Skeletal muscle tissue (tissue), 4 donors: ENCODE results near the gene JPH2. TPM values are rescaled to one million over a fixed set of nuclear protein-coding genes. Genes with fewer than 3 reads are reported as not detected.

ENCODE experiments used
- H3K27ac ChIP-seq: one replicate; pipeline ENCODE4 v1.7.0; 2013; ENCODE audit warnings: mild to moderate bottlenecking, low read depth, low read length, inconsistent platforms
- H3K27me3 ChIP-seq, 3 donors: one replicate each; pipeline ENCODE4 v1.7.0; 2013; ENCODE audit warnings: low read length in 3 of 3; ENCODE audit not compliant: control insufficient read depth in 3 of 3, insufficient read depth in 3 of 3
- H3K36me3 ChIP-seq, 3 donors: one replicate each; pipeline ENCODE4 v1.7.0; 2013; ENCODE audit warnings: low read length in 3 of 3; ENCODE audit not compliant: control insufficient read depth in 3 of 3, insufficient read depth in 3 of 3
- H3K4me1 ChIP-seq, 3 donors: one replicate each; pipeline ENCODE4 v1.7.0; 2013; ENCODE audit warnings: low read length in 3 of 3, mild to moderate bottlenecking in 3 of 3; ENCODE audit not compliant: control insufficient read depth in 3 of 3, insufficient read depth in 3 of 3
- H3K4me3 ChIP-seq, 3 donors: one replicate each; pipeline ENCODE4 v1.7.0; 2013; ENCODE audit warnings: low read length in 3 of 3
- H3K9ac ChIP-seq, 3 donors: one replicate each; pipeline ENCODE4 v1.7.0; 2013; ENCODE audit warnings: low read length in 3 of 3, mild to moderate bottlenecking in 3 of 3, moderate library complexity in 2 of 3, low read depth in 1 of 3
- H3K9me3 ChIP-seq, 3 donors: one replicate each; pipeline ENCODE4 v1.7.0; 2013; ENCODE audit warnings: low read length in 3 of 3; ENCODE audit not compliant: control insufficient read depth in 3 of 3
- total RNA-seq: library from RNA; depleted of rRNA; stranded (reverse); fragments of >200 nt; gene quantifications from one replicate; pipeline ENCODE4 v1.2.3, GENCODE V29; 2014
- donor health status: Osteomylitis.

The JPH2 gene
- total RNA-seq, 1 donor from 2014 or later, result 85.1 TPM

DNA sequence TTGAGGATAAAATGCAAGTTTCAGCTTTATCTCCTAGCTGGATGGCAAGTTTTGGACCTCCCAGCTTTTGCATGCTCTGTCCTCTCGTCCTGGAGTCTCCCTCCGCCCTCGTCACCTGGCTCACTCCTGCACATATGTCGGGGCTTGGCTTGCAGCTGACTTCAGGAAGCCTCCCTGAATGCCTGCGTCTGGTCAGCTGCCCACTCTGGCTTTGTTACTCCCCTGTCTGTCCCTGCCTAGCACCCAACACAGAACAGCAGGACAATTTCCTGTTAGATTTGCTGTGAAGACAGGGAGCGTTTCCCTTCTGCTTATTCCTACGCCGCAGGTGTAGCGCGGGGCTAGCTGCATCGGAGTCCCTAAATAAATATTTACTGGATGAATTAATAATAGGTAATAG lies 5.4 kb downstream of the JPH2 start:
- Histone ChIP-seq H3K4me3 (peak overlapping the region; percentile 38 to 92 (median 90)), H3K27ac (peak overlapping the region; percentile 98), H3K4me1 (peaks cover 51 to 60% (median 60%) of the 10 kb centered on the region in 3 donors), H3K27me3 (peaks cover 0 to 3% (median 0%) of the 10 kb centered on the region in 3 donors), H3K9ac (peak overlapping the region; percentile 81 to 99 (median 96)), H3K9me3 (no peaks in the 10 kb centered on the region), H3K36me3 (peaks cover 6 to 10% (median 6%) of the 10 kb centered on the region in 3 donors)

- Histone ChIP-seq H3K9me3 (no peaks in the 10 kb centered on the region), H3K36me3 (peaks cover 6 to 10% (median 6%) of the 10 kb centered on the region in 3 donors), H3K4me1 (peaks cover 59 to 68% (median 63%) of the 10 kb centered on the region in 3 donors), H3K27me3 (peaks cover 0 to 3% (median 0%) of the 10 kb centered on the region in 3 donors), H3K9ac (peak overlapping the region; percentile 81 to 99 (median 96)), H3K4me3 (peak overlapping the region; percentile 38 to 92 (median 90)), H3K27ac (peak overlapping the region; percentile 98)
Observed at GRCh38 chr20:44180814-44181213, 6.2 kb downstream of the JPH2 start.

GRCh38 chr20:44176833-44177534 lies 10.0 kb downstream of the JPH2 start:
- Histone ChIP-seq H3K36me3 (peaks cover 0 to 4% (median 0%) of the 10 kb centered on the region in 3 donors), H3K9ac (peak overlapping the region; percentile 80 to 83 (median 82)), H3K4me3 (peak overlapping the region; percentile 23 to 67 (median 48)), H3K9me3 (no peaks in the 10 kb centered on the region), H3K27ac (peak overlapping the region; percentile 98), H3K4me1 (peaks cover 65 to 74% (median 73%) of the 10 kb centered on the region in 3 donors), H3K27me3 (peaks cover 0 to 3% (median 0%) of the 10 kb centered on the region in 3 donors)

- Histone ChIP-seq H3K4me3 (no peak overlapping the region), H3K27me3 (no peaks in the 10 kb centered on the region), H3K27ac (peak overlapping the region; percentile 98), H3K9me3 (no peaks in the 10 kb centered on the region), H3K9ac (peak overlapping the region; percentile 58 to 66 (median 66)), H3K4me1 (peaks cover 66 to 81% (median 74%) of the 10 kb centered on the region in 3 donors), H3K36me3 (peaks cover 0 to 4% (median under 1%) of the 10 kb centered on the region in 3 donors)
Observed at GRCh38 chr20:44174996-44175765, 11.8 kb downstream of the JPH2 start.

DNA sequence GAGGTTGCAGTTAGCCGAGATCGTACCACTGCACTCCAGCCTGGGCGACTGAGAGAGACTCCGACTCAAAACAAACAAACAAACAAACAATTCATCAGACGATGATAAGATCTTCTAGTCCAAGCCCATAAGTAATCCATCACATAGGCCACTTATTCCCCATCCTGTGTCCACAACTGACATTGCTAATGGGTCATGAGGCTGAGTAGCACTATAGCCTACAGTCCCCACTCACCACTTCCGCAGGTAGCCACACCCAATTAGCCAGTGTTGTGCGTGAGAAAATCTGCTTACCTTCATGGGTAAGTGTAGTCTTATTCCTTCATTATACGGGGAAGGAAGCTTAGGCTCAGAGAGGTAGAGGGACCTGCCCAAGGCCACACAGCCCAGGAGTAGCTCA lies 13.1 kb downstream of the JPH2 start:
- Histone ChIP-seq H3K4me1 (peaks cover 68 to 79% (median 78%) of the 10 kb centered on the region in 3 donors), H3K4me3 (peak overlapping the region in 1 of 3 donors; percentile 24), H3K36me3 (peaks cover 0 to 4% (median 3%) of the 10 kb centered on the region in 3 donors), H3K27ac (peak overlapping the region; percentile 98), H3K9me3 (no peaks in the 10 kb centered on the region), H3K27me3 (no peaks in the 10 kb centered on the region), H3K9ac (peak overlapping the region in 1 of 3 donors; percentile 52)

GRCh38 chr20:44173116-44173515 lies 13.9 kb downstream of the JPH2 start:
- H3K4me3 ChIP-seq, result no peak overlapping the region
- no peak overlapping the region for H3K9ac ChIP-seq
- peaks cover 68 to 81% (median 78%) of the 10 kb centered on the region in 3 donors for H3K4me1 ChIP-seq
- no peaks in the 10 kb centered on the region for H3K27me3 ChIP-seq
- H3K36me3 ChIP-seq, result peaks cover 0 to 4% (median 3%) of the 10 kb centered on the region in 3 donors
- no peaks in the 10 kb centered on the region for H3K9me3 ChIP-seq
- peak overlapping the region; percentile 98 for H3K27ac ChIP-seq

GRCh38 chr20:44172572-44172950 lies 14.4 kb downstream of the JPH2 start:
- Histone ChIP-seq H3K27ac (peak overlapping the region; percentile 66), H3K9ac (no peak overlapping the region), H3K27me3 (peaks cover 0 to 3% (median 0%) of the 10 kb centered on the region in 3 donors), H3K4me1 (peaks cover 67 to 80% (median 79%) of the 10 kb centered on the region in 3 donors), H3K4me3 (no peak overlapping the region), H3K36me3 (peaks cover 0 to 4% (median 3%) of the 10 kb centered on the region in 3 donors), H3K9me3 (no peaks in the 10 kb centered on the region)

DNA sequence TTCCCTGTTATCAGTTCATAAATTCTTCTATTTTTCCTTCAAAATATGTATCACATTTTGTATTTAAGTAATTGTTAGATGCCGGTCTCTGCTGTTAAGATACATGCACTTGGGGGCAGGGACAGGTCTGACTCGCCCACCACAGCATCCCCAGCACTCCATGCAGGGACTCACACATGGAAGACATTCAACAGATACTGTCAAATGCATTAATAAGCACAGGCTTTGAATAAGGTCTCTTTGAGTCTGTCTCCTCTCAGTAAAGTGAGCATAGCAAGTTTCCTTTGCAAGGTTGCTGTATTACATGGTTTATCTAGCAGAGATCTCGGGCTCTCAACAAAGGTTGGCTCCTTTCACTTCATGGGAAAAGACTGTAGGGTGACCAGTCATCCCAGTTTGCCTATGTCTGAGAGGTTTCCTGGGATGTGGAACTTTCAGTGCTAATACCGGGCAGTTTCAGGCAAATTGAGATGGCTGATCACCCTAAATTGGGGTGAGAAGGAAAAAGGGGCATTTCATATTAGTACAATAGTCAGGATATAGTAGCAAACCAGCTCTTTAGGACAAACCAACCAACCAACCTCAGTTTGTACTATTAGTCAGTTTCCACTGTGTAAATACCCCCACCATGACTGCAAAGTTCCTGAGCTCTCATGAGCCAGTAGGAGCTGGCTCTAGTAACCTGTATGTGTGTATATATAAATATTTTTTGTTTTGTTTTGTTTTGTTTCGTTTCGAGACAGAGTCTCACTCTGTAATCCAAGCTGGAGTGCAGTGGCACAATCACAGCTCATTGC lies 15.0 kb downstream of the JPH2 start:
- H3K9ac ChIP-seq, result peak overlapping the region; percentile 22 to 47 (median 41)
- H3K4me3 ChIP-seq, result no peak overlapping the region
- peak overlapping the region; percentile 66 for H3K27ac ChIP-seq
- H3K27me3 ChIP-seq, result peaks cover 0 to 3% (median 0%) of the 10 kb centered on the region in 3 donors
- peaks cover 0 to 4% (median 3%) of the 10 kb centered on the region in 3 donors for H3K36me3 ChIP-seq
- H3K4me1 ChIP-seq, result peaks cover 67 to 80% (median 79%) of the 10 kb centered on the region in 3 donors
- H3K9me3 ChIP-seq, result no peaks in the 10 kb centered on the region

- Histone ChIP-seq H3K27me3 (peaks cover 0 to 3% (median 0%) of the 10 kb centered on the region in 3 donors), H3K4me1 (peaks cover 74 to 80% (median 79%) of the 10 kb centered on the region in 3 donors), H3K9ac (peak overlapping the region; percentile 41 to 58 (median 47)), H3K36me3 (peaks cover 0 to 4% (median 3%) of the 10 kb centered on the region in 3 donors), H3K4me3 (peak overlapping the region in 1 of 3 donors; percentile 35), H3K9me3 (no peaks in the 10 kb centered on the region), H3K27ac (peak overlapping the region; percentile 66)
Observed at GRCh38 chr20:44170816-44171410, 16.1 kb downstream of the JPH2 start.
